GM19395 (cell line): ENCODE results near the gene TMEM218.
"Not testable (repeated sequence)": the region's sequence is repeated elsewhere in the genome, so short reads cannot be mapped to it uniquely, and the experiment has no call there.

Experiments used
- ATAC-seq: cut with Tn5 transposase; IDR thresholded peaks from one replicate; pipeline ENCODE4 v1.9.1; 2021; ENCODE audit warnings: mild to moderate bottlenecking, moderate library complexity; ENCODE audit not compliant: unreplicated experiment

TMEM218 gene

DNA sequence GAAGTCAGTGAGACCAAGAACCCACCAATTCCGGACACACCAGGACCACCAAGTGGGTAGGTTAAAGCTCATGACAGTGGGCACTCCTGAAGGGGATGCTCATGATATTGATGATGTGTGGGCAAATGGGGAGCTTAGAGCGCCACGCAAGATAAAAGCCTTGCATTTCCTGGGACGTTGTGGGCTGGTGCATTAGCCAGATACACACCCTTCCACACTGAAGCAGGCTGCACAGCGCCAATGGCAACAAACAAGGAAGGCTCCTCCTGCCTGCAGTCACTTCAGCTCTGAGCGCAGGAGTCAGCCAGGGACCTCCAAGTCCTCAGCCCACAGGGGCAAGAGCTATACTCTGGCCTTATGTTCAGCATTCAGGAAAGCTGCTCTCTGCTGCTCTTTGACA is 20.6 kb downstream of the TMEM218 start:
- no peak for ATAC-seq

DNA sequence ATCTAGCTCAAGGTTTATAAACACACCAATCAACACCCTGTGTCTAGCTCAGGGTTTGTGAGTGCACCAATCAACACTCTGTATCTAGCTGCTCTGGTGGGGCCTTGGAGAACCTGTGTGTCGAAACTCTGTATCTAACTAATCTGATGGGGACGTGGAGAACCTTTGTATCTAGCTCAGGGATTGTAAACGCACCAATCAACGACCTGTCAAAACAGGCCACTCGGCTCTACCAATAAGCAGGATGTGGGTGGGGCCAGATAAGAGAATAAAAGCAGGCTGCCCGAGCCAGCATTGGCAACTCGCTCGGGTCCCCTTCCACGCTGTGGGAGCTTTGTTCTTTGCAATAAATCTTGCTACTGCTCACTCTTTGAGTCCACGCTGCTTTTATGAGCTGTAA is 21.3 kb downstream of the TMEM218 start:
- ATAC-seq: not testable (repeated sequence)

DNA sequence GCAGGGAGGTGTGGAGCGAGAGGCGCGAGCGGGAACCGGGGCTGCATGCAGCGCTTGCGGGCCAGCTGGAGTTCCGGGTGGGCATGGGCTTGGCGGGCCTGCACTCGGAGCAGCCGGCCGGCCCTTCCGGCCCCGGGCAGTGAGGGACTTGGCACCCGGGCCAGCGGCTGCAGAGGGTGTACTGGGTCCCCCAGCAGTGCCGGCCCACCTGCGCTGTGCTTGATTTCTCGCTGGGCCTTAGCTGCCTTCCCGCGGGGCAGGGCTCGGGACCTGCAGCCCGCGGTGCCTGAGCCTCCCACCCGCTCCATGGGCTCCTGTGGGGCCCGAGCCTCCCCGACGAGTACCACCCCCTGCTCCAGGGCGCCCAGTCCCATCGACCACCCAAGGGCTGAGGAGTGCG is 21.9 kb downstream of the TMEM218 start:
- not testable (repeated sequence) for ATAC-seq

DNA sequence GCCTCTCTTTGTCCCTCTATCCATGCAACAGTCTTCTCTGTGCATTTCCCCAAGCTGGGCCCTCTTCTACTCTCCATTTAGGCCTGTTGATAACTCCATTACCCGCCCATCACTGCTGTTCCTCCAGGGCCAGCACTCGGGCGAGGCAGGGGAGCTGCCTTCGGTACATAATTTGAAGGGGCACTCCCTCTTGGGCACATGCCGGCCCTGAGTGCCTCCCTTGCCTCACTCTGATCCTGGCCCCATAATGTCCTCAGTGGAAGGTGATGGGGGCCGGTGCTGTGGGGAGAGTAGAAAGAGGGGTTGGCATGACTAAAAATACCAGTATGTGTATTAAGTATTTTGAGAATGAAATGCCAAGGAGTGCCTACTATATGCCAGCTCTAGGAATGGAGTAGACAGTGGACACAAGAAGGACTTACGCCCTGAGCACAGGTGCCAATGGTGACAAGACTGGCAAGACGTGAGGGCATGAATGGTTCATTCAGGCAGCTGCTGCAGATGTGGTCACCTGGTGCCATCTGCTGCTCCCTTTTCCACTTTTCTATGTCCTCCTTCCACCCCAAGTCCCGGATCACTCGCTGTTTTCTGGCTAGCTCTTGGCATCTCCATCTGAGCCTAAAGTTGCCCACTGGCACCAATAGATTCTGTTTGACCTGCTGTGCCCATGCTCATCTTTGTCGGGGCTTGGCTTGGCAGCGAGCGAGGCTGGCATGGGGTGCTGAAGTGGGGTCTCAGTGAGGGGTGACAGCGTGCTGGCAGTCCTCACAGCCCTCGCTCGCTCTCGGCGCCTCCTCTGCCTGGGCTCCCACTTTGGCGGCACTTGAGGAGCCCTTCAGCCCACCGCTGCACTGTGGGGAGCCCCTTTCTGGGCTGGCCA is 22.6 kb downstream of the TMEM218 start:
- ATAC-seq: no peak

DNA sequence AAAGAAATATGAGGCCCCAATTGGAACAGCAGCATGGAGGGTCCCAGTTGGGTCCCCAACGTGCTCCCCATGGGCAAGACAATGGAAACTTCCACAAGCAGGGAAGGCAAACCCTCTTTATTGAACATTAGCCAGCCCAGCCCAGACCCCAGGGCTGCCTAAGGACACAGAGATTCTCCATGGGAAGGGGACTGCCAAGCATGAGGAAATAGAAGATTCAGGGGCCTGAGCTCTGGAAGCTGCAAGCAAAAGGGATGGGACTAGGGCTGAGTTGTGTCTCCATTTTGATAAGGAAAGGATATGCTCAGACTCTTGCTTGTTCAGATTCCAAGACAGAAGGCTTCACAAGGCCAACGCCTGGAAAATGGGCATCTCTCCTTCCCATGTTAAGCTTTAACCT is 23.3 kb downstream of the TMEM218 start:
- no peak for ATAC-seq

DNA sequence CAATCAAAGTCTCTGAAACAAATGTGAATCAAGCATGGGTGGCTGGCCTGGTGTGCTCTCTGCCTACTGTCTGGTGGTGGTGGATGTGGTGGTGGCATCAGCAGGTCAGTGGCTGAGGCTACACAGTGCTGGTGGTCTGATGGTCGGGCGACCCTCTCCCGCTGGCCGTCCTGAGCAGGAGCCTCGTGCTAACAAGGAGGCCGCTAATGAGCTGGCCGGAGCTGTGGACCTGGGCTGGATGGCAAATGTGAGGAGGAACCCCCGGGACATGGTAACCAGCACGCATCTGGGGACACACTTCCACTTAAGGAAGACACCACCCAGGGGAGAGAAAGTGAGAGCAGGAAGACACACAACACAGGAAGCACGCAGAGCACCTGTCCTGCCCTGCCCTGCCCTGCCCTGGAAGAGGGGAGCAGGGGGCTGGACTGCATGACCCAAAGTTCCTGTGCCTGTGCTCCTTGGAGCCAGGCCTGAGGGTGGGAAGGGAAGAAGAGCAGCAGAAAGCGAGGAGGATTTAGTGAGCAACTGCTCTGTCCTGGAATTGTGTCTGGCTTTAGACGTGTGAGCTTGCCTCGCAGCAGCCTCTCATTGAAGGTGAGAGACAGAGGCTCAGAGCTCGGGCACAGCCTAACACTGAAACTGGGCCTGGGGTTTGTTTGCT is 24.7 kb downstream of the TMEM218 start:
- no peak for ATAC-seq

DNA sequence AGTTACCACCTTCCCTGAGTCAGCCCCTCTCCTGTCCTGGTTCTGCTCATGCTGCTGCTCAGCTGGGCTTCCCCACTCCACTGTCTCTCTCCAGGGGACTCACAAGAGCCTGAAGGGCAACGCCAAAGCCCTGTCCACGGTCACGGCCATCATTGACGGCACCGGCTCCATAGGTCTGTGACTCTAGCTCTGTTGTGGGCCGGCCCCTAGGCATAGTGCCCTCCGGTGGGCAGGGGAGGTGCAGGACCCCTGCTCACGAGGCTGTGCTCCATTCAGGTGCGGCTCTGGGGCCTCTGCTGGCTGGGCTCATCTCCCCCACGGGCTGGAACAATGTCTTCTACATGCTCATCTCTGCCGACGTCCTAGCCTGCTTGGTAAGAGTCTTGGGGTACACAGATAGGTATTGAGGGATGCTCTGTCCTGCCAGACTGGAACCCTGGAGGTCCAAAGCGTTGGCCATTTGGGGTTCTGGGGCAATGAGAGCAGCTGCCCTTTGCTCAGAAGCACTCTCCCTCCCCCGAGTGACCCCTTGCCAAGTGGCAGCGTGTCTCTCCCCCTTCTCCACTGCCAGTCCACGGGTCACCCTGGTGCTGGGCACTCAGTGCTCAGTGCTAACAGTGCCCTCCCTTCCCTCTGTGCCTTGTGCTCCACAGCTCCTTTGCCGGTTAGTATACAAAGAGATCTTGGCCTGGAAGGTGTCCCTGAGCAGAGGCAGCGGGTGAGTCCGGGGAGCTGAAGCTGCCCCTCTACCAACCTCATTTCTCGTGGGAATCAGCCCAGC is 25.9 kb downstream of the TMEM218 start:
- no peak for ATAC-seq

DNA sequence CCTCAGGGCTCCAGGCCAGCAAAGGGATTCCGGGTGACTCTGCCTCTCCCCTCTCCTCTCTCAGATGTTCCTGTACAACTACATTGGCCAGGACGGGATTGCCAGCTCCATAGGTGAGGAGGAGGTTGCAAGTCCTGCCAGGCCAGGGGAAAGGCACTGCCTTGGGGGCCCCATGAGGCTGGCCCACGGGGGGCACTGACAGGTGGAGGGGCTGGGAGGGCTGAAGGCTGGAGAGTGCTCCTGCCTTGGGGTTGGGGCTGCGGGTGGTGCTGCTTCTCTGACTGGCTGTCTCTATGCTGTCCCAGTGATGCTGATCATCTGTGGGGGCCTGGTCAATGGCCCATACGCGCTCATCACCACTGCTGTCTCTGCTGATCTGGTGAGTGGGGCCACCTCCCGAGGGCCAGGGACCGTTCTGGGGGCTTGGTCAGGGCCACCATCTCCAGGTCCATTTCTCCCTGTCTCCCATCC is 26.6 kb downstream of the TMEM218 start:
- ATAC-seq: no peak

DNA sequence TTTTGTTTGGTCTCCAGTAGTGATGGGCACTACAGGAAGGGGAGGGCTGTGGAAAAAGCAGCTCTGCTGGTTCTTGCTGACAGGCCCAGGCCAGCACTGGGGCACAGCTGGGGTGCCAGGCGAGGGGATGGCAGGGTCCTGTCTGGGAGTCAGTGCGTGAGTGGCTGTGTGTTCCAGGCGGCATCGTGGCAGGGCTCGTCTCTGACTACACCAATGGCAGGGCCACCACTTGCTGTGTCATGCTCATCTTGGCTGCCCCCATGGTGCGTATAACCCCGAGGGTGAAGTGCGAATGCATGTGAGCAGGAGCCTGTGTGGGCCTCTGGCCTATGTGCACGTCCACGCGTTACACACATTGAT is 27.4 kb downstream of the TMEM218 start:
- ATAC-seq: no peak

DNA sequence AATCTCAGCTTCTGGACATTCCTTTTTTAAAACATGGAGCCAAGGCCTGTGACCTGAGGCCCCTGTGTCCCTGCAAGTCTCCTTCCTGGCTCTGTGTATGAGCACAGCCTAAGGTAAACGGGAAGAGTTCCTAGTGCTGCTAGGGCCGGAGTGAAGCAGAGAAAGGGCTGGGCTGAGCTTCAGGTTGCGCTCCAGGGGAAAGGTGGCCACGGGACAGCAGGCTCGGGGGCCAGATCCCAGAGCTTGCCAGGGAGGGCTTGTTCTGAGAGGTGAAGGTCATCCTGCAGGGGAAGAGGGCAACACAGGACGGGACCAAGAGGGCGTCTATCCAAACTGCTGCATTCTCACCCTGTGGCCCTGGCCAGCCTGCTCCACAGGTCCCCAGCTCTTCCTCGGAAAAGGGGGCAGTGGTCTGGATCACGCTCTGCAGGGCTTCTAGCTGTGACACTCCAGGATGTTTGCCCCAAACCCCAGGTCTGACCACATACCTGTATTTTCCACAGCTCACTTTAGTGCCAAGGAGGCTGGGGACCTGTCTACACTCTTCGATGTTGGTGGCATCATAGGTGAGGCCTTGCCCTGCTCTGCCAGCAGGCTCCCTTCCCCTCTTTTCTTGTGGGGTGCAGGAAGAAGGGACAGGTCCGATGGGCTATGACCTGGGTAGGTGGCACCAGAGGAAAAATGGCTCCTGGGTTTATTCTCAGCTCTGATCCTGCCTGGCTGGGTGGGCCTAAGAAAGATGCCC is 27.9 kb downstream of the TMEM218 start:
- ATAC-seq: no peak

DNA sequence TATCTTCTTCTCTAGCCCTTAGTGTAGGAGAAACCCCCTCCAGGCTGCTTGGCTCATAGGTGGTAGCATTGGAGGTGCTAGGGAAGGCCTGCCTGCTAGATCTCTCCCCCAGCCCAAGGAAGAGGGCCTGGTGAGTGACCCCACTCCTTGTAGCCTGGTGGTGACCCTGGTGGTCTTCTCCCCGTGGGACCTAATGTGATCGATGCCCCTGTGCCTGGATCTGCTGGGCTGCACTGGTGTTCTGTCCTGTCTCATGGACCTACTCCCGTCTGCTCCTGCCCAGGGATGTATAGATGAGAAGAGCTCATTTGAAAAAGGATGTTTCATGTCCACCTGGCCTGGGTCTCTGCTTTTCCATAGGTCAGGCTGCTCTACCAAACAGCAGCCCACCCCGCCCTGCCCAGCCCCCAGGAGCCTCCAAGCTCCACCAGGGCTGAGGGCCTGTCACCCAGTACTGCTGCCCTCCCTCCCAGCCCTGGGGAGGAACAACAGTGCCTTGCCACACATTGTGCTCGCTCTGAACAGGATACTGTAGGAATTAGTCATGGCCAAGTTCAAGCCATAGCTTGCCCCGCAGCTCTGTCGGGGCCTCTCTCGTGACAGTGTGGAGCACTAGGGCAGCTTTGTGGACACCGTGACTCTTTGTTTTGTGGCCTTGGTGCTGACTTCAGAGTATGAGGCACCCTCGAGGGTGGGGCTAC is 28.7 kb downstream of the TMEM218 start:
- no peak for ATAC-seq

DNA sequence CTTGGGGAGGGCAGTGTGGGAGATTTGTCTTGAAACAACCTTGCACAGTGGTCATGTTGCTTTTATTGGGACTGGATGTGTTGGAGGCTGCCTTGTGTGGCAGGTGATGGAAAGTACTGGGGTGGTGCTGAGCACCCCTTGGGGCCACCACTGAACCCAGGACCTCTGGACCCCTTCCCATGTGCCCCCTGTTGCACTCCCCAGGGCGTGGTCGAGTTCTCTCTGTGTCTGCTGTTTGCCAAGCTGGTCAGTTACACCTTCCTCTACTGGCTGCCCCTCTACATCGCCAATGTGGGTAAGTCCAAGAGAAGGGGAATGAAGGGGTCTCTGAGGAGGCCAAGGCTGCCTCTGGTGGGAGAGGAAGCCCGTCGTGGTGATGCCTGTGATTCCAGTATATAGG is 29.4 kb downstream of the TMEM218 start:
- ATAC-seq: no peak

DNA sequence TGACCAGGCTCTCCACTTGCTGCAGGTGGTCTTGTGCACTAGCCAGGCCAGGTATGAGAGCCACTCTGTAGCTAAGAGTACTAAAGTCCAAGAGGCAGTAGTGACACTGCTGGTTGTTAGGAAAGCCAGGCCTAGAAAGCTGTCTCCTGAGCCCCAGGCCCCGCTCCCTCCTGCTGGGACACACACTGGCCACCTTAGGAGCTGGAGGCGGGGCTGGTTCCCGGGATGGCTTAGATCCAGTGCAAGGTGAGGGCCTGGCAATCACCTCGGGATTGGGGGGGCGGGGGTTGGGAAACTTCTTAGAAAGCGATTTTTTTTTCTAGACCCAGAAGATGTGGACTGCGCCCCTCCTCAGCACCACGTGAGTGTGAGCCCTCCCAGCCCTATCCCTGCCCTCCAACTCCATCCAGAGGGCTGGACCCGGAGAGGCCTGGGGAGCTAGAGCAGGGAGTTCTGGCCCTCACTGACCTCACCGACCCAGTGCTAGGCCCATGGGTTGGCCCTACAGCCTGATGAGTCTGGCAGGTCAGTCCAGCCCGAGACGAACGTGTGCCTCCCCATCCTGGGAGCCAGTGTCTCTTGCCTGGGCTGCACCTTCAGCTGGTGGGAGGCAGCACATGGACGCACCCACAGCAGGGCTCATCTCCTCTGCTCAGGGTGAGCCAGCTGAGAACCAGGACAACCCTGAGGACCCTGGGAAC is 30.2 kb downstream of the TMEM218 start:
- no peak for ATAC-seq

DNA sequence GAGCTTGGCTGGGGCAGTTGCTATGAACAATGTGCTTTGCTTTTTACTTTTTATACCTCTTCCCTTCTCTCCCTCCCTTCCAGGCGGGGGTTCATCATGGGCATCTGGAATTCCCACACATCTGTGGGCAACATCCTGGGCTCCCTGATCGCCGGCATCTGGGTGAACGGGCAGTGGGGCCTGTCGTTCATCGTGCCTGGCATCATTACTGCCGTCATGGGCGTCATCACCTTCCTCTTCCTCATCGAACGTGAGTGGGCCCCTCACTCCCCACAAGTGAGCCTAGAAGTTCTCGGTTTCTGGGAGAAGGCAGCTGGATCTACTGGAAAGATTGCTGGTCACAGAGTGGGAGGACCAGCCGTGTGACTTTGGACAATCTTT is 30.9 kb downstream of the TMEM218 start:
- no peak for ATAC-seq

DNA sequence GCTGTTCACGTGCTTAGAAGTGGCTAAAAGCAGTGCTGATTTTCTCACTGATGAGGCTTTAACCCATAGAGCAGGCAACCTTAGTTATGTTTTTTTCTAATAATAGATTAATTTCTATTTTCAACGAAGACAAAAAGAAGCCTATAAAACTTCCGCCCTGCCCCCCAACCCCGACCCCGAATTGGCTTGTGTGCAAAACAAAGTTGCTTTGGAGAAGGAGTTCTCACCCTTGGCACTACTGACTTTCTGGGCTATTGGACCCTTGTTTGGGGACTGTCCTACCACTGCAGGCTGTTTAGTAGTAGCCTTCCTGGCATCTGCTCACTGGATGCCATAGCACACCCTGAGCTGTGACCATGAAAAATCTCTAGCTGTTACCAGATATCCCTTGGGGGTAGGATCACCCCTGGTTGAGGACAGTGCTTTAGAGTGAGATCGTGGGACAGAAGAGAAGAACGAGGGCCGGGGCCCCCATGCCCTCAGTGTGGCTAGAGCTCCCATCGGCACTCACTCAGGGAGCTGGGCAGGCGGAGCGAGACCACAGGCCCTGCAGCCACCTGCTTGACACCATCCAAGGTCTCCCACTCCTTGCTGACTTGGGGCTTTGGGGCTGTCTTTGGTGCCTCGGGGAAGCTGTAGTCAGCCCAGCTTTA is 31.4 kb downstream of the TMEM218 start:
- ATAC-seq: no peak

DNA sequence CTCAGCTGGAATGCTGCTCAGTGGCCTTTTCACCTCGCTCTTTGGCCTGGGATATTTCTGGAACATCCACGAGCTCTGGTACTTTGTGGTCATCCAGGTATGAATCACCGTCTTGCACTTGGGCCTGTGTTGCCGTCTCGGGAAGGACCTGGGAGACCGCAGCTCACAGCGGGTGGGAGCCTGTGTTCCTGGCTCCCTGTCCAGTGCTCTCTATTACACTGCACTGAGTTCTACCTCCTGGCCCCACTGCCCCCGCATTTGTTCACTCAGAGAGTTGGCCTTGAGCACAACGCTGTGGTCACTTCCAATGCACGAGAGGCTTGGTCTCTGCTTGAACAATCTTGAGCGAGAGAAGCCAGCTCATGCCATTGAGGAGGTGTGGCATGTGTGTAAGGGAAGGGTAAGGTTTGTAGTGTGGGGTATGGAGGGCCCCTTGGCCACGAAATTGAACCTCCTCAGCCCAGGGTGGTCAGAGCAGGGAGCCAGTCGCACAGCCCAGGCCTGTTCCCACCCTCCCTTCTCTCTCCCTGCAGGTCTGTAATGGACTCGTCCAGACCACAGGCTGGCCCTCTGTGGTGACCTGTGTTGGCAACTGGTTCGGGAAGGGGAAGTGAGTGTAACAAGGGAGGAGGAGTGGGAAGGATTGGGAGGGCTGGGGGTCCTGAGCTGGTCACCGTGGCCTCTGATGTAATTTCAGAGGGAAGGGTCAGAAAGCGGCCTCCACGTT is 32.1 kb downstream of the TMEM218 start:
- ATAC-seq: no peak

DNA sequence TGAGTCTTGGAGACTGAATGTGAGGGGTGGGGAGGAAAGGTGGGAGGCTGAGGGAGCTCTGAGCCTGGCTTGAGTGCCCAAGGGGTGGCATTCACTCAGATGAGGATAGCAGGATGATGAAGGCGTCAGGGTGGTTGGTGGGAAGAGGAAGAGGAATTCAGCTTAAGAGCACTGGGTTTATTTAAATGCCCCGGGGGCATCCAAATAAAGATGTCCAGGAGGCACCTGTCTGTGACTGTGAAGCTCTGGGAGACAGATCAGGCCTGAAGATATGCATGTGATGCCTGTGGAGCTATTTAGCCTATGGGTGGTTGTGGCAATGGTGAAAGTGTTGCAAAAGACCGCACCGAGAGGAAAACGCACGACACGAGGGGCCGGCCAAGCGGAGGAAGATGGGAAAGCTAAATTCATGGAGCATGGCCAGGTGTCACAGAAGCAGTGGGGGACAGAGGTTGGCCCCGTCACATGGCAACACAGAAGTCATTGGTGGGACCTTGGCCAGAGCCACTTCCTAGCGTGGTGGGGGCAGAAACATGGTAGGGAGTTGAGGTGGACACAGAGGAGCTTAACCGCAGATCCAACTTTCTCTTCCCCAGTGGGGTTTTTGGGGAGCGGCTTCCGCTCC is 32.8 kb downstream of the TMEM218 start:
- ATAC-seq: no peak

DNA sequence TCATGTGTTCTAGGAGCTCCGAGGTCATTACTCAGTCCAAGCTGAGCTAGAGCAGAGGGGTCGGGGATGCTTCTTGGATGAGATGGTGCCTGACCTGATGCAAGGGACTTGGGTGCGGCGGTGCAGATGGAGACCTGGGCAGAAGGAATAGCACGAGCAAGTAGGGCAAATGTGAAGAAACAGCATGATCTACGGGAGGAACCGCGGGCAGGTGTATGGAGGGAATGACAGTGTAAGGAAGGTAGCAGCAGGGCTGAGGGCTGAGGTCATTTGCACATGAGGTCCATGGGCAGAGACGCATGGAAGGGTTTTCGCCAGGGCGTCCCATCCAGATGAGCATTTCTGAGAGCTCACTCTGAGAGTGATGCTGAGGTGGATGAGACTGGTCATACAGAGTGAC is 33.4 kb downstream of the TMEM218 start:
- ATAC-seq: no peak
